GM21360 (cell line): Measurements from ENCODE around the gene WBP4.

Source experiments
- ATAC-seq: cut with Tn5 transposase; IDR thresholded peaks from one replicate; pipeline ENCODE4 v1.9.1; 2021; ENCODE audit warnings: mild to moderate bottlenecking, moderate library complexity; ENCODE audit not compliant: unreplicated experiment

The WBP4 gene

GRCh38 chr13:41048640-41049039 is 12.7 kb upstream of the WBP4 start:
- no peak for ATAC-seq

GRCh38 chr13:41049480-41050440 is 11.5 kb upstream of the WBP4 start:
- no peak for ATAC-seq

GRCh38 chr13:41052441-41052840 is 8.9 kb upstream of the WBP4 start:
- ATAC-seq, result no peak

- peak; percentile 48 for ATAC-seq
These were observed 7.9 kb upstream of the WBP4 start for GRCh38 chr13:41053384-41053826.

- ATAC-seq, result peak; percentile 41
These were observed 7.0 kb upstream of the WBP4 start for GRCh38 chr13:41054212-41054877.

- no peak for ATAC-seq
These were observed 6.2 kb upstream of the WBP4 start for GRCh38 chr13:41054919-41055619.

GRCh38 chr13:41056194-41056593 is 5.1 kb upstream of the WBP4 start:
- ATAC-seq, result no peak

GRCh38 chr13:41056826-41057711 is 4.2 kb upstream of the WBP4 start:
- no peak for ATAC-seq

- no peak for ATAC-seq
These were observed 2.8 kb upstream of the WBP4 start for GRCh38 chr13:41058295-41059070.

- ATAC-seq, result no peak
These were observed 1.7 kb upstream of the WBP4 start for GRCh38 chr13:41059456-41060081.

GRCh38 chr13:41060082-41060723 is 1.1 kb upstream of the WBP4 start:
- ATAC-seq, result peak; percentile 28

- ATAC-seq, result peak; percentile 36
These were observed 610 bp upstream of the WBP4 start for GRCh38 chr13:41060724-41061074.

GRCh38 chr13:41061914-41062837 is 867 bp downstream of the WBP4 start:
- peak; percentile 25 for ATAC-seq

- no peak for ATAC-seq
These were observed 3.2 kb downstream of the WBP4 start for GRCh38 chr13:41064493-41064892.

GRCh38 chr13:41065078-41065477 is 3.8 kb downstream of the WBP4 start:
- no peak for ATAC-seq

GRCh38 chr13:41074523-41074922 is 13.2 kb downstream of the WBP4 start:
- ATAC-seq, result no peak

- no peak for ATAC-seq
These were observed 13.7 kb downstream of the WBP4 start for GRCh38 chr13:41075034-41075433.

- no peak for ATAC-seq
These were observed 14.2 kb downstream of the WBP4 start for GRCh38 chr13:41075485-41075884.
